Smooth muscle cell (in vitro differentiated cells): ENCODE results near the gene BCO1. TPM values are rescaled to one million over a fixed set of nuclear protein-coding genes. Genes with fewer than 3 reads are reported as not detected.

ENCODE experiments used
- DNase-seq: peaks from one replicate; lab custom pipeline; 2025; ENCODE audit not compliant: unreplicated experiment; lab: John Stamatoyannopoulos, UW
- H2AFZ ChIP-seq: fragments of 200-600 bp; sonication (generic); 2 replicates; pipeline ENCODE4 v1.6.0; 2016; ENCODE audit warnings: antibody characterized with exemption, low read depth, mild to moderate bottlenecking
- H3F3A ChIP-seq: fragments of 200-600 bp; sonication (generic); 2 replicates; pipeline ENCODE4 v1.6.0; 2017; ENCODE audit warnings: antibody characterized with exemption, low read depth
- H3K27ac ChIP-seq: fragments of 200-600 bp; sonication (generic); 2 replicates; pipeline ENCODE4 v1.5.1; 2016; ENCODE audit warnings: low read depth, mild to moderate bottlenecking
- H3K27me3 ChIP-seq: fragments of 200-600 bp; sonication (generic); 2 replicates; pipeline ENCODE4 v1.6.1; 2016; ENCODE audit warnings: low read depth, mild to moderate bottlenecking
- H3K36me3 ChIP-seq: fragments of 200-600 bp; sonication (generic); 2 replicates; pipeline ENCODE4 v1.5.1; 2016; ENCODE audit warnings: low read depth
- H3K4me1 ChIP-seq: fragments of 200-600 bp; sonication (generic); 2 replicates; pipeline ENCODE4 v1.5.1; 2016; ENCODE audit warnings: low read depth
- H3K4me2 ChIP-seq: fragments of 200-600 bp; sonication (generic); 2 replicates; pipeline ENCODE4 v1.6.0; 2016; ENCODE audit warnings: mild to moderate bottlenecking
- H3K4me3 ChIP-seq: fragments of 200-600 bp; sonication (generic); 2 replicates; pipeline ENCODE4 v1.5.1; 2016; ENCODE audit warnings: mild to moderate bottlenecking
- H3K79me2 ChIP-seq: fragments of 200-600 bp; sonication (generic); 2 replicates; pipeline ENCODE4 v1.6.0; 2016; ENCODE audit warnings: low read depth, mild to moderate bottlenecking
- H3K9ac ChIP-seq: fragments of 200-600 bp; sonication (generic); 2 replicates; pipeline ENCODE4 v1.6.0; 2016; ENCODE audit warnings: low read depth
- H3K9me3 ChIP-seq: fragments of 200-600 bp; sonication (generic); replicated peaks from 2 replicates; pipeline ENCODE4 v1.5.1; 2016; ENCODE audit warnings: low read depth
- H4K20me1 ChIP-seq: fragments of 200-600 bp; sonication (generic); 2 replicates; pipeline ENCODE4 v1.6.0; 2016; ENCODE audit warnings: low read depth
- WGBS: methylation state at CpG from one replicate; pipeline ENCODE4 v1.1.7; 2016; ENCODE audit warnings: low lambda C conversion rate; 5-methylcytosine and 5-hydroxymethylcytosine counted together
- polyA plus RNA-seq: library from polyadenylated mRNA; unstranded; fragments of >200 nt; fragmentation: Nextera tagmentation; extraction: Ambion mirVana; gene quantifications from 2 replicates; pipeline ENCODE4 v1.2.1, GENCODE V29; 2016
- total RNA-seq: library from RNA; depleted of rRNA; stranded (reverse); fragments of >200 nt; gene quantifications from 2 replicates; pipeline ENCODE4 v1.2.3, GENCODE V29; 2014
- TF ChIP-seq, protein P1 (sequence below): fragments of 200-600 bp; sonication (generic); IDR thresholded peaks from 2 replicates; pipeline ENCODE4 v1.5.1; 2017; ENCODE audit warnings: borderline replicate concordance, mild to moderate bottlenecking, antibody characterized with exemption; ENCODE audit not compliant: insufficient read depth, poor library complexity, severe bottlenecking

The BCO1 gene
- total and polyA plus RNA-seq, 2 experiments from 2014 or later: not detected

DNA sequence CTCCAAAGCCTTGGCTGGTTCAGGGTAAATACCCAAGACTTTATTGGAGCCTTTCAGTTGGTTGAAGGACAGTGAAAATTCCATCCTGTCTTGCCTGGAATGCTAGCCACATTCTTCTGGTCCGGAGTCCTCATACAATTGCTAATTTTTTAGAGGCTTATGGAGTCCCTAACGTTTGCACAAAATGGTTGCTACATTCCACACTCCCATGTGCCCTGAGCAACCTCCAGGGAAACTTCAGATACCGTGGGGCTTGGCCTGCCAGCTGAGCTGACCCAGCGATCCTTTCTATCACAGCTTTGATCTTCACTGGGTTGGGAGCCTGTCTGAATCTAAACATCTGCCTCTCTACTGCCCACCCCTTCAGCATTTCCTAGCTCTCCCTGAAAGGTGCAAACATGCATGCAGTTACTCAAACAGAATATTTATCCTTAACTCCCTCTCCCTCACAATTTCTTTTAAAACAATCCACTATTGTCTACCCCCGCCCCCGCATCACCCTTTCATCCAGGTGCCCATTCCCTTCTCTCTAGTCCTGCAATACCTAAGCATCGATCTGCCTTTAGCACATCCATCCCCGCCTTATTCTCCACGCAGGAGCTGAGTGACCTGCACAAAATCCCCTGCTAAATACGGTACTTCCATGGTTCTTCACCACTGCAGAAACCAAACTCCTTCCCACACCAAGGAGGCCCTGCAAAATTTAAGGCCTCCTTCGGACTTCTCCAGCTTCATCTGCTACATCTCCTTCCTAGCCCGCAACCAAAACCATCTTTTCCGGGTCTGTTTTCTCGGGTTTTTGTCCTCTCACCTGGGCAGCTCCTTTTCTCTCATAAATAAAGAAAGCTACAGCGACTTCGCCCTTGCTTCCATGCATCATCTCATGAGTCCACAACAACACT, 75.5 kb downstream of the BCO1 start:
- WGBS: 3% methylated on average over 16 of the region's 16 CpGs
- no peak overlapping the region for H3K27ac ChIP-seq
- peak overlapping the region; percentile 70 for H2AFZ ChIP-seq
- no peaks in the 10 kb centered on the region for H3K36me3 ChIP-seq
- peaks cover 29% of the 10 kb centered on the region for H4K20me1 ChIP-seq
- TF ChIP-seq, protein P1, sequence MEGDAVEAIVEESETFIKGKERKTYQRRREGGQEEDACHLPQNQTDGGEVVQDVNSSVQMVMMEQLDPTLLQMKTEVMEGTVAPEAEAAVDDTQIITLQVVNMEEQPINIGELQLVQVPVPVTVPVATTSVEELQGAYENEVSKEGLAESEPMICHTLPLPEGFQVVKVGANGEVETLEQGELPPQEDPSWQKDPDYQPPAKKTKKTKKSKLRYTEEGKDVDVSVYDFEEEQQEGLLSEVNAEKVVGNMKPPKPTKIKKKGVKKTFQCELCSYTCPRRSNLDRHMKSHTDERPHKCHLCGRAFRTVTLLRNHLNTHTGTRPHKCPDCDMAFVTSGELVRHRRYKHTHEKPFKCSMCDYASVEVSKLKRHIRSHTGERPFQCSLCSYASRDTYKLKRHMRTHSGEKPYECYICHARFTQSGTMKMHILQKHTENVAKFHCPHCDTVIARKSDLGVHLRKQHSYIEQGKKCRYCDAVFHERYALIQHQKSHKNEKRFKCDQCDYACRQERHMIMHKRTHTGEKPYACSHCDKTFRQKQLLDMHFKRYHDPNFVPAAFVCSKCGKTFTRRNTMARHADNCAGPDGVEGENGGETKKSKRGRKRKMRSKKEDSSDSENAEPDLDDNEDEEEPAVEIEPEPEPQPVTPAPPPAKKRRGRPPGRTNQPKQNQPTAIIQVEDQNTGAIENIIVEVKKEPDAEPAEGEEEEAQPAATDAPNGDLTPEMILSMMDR: no peak
- H3K79me2 ChIP-seq: peaks cover 34% of the 10 kb centered on the region
- peak overlapping the region; percentile 91 for H3K4me2 ChIP-seq
- no peaks in the 10 kb centered on the region for H3F3A ChIP-seq
- no peaks in the 10 kb centered on the region for H3K9me3 ChIP-seq
- DNase-seq: no peak
- H3K9ac ChIP-seq: no peak overlapping the region
- H3K4me3 ChIP-seq: peak overlapping the region; percentile 65
- H3K4me1 ChIP-seq: peaks cover 9% of the 10 kb centered on the region
- no peaks in the 10 kb centered on the region for H3K27me3 ChIP-seq

- TF ChIP-seq, protein P1: no peak
- Histone ChIP-seq H3K4me3 (peak within 1 kb of the TSS; percentile 65), H2AFZ (peak within 1 kb of the TSS; percentile 70), H3K4me2 (peak within 1 kb of the TSS; percentile 91), H3K27ac (peak within 1 kb of the TSS; percentile 74), H3F3A (no peaks in the 10 kb centered on the region), H3K9ac (peak within 1 kb of the TSS; percentile 88), H3K79me2 (peaks cover 34% of the 10 kb centered on the region), H3K36me3 (no peaks in the 10 kb centered on the region), H3K9me3 (no peaks in the 10 kb centered on the region), H4K20me1 (peaks cover 36% of the 10 kb centered on the region), H3K27me3 (no peaks in the 10 kb centered on the region), H3K4me1 (peaks cover 12% of the 10 kb centered on the region)
- peak; percentile 73 for DNase-seq
- under 1% methylated on average over 67 of the region's 75 CpGs for WGBS
Observed at GRCh38 chr16:81314603-81315270, 76.2 kb downstream of the BCO1 start, which contains the start of gene GAN. TSS of gene GAN (plus strand) at chr16:81314962. CDS start at chr16:81315114, 152 bp downstream.

- Histone ChIP-seq H4K20me1 (peaks cover 44% of the 10 kb centered on the region), H3K4me2 (peak overlapping the region; percentile 91), H3K9me3 (no peaks in the 10 kb centered on the region), H3K27ac (peak overlapping the region; percentile 74), H3F3A (no peaks in the 10 kb centered on the region), H2AFZ (peak overlapping the region; percentile 70), H3K27me3 (no peaks in the 10 kb centered on the region), H3K9ac (peak overlapping the region; percentile 88), H3K4me3 (peak overlapping the region; percentile 65), H3K36me3 (no peaks in the 10 kb centered on the region), H3K4me1 (peaks cover 12% of the 10 kb centered on the region), H3K79me2 (peaks cover 38% of the 10 kb centered on the region)
- TF ChIP-seq, protein P1: no peak
- peak; percentile 29 for DNase-seq
- under 1% methylated on average over 46 of the region's 88 CpGs for WGBS
Observed at GRCh38 chr16:81315271-81316175, 77.0 kb downstream of the BCO1 start.
